DOHH2 (cell line): ENCODE results near the gene SLC44A5.

ENCODE experiments used
- CTCF ChIP-seq: fragments of 200-600 bp; sonication (generic); IDR thresholded peaks from one replicate; pipeline ENCODE4 v1.5.1; 2014; ENCODE audit warnings: antibody characterized with exemption, mild to moderate bottlenecking, low read depth, low read length; ENCODE audit not compliant: poor library complexity, severe bottlenecking
- EZH2phosphoT487 ChIP-seq: fragments of 200-600 bp; sonication (generic); IDR thresholded peaks from 2 replicates; pipeline ENCODE4 v1.6.1; 2017; ENCODE audit warnings: borderline replicate concordance, mild to moderate bottlenecking, antibody characterized with exemption, low read length, moderate library complexity, mixed read lengths

GRCh38 chr1:75258351-75258750, 352.6 kb downstream of the SLC44A5 start:
- TF ChIP-seq CTCF (no peak), EZH2phosphoT487 (no peak)
